HG03442 (cell line): ENCODE measurements around the gene TIPARP.
A peak's percentile ranks its signal among the peaks of the same experiment; 100 is the strongest.
"Not testable (repeated sequence)": the region's sequence is repeated elsewhere in the genome, so short reads cannot be mapped to it uniquely, and the experiment has no call there.

Experiments
- ATAC-seq: cut with Tn5 transposase; IDR thresholded peaks from one replicate; pipeline ENCODE4 v1.9.1; 2021; ENCODE audit warnings: mild to moderate bottlenecking, moderate library complexity; ENCODE audit not compliant: unreplicated experiment

TIPARP gene

DNA sequence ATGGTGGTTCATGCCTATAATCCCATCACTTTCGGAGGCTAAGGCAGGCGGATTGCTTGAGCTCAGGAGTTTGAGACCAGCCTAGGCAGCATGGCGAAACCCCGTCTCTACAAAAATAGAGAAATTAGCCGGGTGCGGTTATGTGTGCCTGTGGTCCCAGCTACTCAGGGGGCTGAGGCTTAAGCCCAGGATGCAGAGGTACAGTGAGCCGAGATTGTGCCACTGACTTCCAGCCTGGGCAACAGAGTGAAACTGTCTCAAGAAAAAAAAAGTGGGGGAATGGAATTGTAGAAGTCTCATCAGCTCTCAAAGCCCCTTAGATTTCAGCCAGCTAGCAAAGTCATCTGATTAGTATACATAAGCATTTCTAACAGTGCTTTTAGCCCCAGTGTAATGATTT, 33.2 kb downstream of the TIPARP start:
- no peak for ATAC-seq

DNA sequence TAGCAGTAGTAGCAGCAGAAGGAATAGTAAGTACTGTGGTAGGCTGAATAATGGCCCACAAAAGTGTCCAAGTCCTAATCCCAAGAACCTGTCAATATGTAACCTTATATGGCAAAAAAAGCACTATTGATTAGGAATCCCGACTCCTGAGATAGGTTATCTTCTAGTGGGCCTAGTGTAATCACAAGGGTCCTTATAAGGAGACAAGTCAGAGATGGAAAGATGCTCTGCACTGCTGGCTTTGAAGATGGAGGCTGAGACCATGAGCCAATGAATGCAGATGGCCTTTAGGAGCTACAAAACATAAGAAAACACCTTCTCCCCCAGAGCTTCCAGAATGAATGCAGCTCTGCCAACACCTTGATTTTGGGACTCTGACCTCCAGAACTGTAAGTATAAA, 36.0 kb downstream of the TIPARP start:
- no peak for ATAC-seq

DNA sequence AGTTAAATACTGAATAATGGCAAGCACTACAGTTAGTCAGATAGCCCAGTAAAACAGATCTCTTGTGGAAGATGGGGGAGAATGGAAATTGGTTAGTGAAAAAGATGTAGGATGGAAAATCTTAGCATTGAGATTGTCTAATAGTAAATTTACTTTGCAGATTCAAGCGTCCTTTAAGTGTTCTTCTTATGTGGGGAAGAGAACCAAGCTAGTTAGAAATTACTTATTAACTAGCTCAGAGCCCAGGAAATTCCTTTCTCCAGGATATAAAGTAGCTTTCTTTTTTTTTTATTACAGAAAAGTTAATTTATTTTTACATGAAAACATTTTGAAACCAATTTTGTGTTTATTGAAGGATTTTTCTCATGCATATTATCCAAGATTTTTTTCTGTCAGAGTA, 36.7 kb downstream of the TIPARP start:
- no peak for ATAC-seq

GRCh38 chr3:156711944-156712343, 37.6 kb downstream of the TIPARP start:
- ATAC-seq, result peak; percentile 93

DNA sequence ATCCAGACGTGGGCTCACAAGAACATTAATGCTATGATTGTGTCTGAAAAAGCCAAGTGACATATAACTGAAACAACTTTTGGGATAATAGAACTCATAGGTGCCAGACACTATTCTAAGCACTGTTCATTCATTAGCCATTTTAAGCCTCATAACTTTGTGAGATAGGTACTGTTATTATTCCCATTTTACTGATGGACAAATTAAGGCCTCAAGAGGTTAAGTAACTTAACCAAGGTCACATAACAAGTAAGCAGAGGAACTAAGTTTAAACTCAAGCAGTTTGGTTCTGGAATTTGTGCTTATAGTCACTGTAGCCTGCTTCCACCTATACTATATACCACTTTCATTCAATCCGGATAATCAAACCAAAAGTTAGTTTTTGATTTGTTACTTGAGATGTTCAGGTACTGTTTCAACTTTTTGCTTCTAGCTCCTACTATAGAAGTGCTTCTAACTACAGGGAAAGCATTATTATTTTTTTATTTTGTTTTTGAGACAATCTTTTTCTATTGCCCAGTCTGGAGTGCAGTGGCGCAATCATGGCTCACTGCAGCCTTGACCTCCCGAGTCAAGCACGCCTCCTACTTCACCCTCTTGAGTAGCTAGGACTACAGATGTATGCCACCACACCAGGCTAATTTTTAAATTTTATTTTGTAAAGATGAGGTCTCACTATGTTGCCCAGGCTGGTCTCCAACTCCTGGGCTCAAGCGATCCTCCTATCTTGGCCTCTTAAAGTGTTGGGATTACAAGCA, 41.9 kb downstream of the TIPARP start:
- ATAC-seq, result no peak

DNA sequence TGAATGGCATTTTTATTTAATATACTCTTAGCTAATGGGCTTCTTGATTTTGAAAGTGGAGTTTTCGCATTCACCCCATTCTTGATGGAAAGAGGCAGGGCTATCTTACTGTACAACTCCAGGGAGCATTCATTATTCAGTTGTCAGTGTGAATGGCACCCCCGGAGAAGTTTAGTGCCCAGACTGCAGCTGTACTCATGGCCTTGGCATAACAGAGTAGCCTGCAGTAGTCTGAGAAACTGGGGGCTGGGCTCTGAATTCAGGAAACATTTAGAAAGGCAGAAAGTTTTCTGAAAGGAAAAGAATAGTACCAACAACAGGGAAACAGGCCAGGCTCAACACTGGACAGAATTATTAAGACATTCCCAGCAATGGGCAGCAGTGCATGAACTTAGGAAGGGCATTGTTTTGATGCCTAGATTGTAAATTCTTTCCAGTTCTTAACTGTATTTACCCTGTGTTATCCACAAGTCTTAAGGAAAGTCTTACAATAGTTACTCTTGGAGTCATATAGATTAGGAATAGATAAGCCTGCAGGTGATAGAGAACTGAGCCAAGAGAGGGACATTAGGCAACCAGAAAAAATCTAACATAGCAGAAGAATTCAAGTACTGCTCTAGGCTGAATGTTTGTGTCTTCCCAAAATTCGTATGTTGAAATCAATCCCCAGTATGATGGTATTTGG, 44.4 kb downstream of the TIPARP start:
- no peak for ATAC-seq

DNA sequence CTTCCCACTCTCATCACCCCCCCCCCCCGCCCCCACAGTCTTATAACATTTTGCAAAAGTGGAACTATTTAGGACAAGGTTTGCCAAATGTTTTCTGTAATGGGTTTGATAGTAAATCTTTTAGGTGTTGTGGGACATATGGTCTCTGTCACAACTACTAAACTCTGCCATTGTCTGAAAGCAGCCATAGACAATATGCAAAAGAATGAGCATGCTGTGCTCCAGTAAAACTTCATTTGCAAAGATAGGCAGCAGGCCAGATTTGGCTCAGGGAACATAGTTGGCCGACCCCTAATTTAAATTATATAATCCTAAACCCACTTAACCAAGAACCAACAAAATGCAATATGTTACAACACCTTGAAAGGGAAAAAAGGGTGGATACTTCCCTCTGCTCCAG, 46.4 kb downstream of the TIPARP start:
- no peak for ATAC-seq

DNA sequence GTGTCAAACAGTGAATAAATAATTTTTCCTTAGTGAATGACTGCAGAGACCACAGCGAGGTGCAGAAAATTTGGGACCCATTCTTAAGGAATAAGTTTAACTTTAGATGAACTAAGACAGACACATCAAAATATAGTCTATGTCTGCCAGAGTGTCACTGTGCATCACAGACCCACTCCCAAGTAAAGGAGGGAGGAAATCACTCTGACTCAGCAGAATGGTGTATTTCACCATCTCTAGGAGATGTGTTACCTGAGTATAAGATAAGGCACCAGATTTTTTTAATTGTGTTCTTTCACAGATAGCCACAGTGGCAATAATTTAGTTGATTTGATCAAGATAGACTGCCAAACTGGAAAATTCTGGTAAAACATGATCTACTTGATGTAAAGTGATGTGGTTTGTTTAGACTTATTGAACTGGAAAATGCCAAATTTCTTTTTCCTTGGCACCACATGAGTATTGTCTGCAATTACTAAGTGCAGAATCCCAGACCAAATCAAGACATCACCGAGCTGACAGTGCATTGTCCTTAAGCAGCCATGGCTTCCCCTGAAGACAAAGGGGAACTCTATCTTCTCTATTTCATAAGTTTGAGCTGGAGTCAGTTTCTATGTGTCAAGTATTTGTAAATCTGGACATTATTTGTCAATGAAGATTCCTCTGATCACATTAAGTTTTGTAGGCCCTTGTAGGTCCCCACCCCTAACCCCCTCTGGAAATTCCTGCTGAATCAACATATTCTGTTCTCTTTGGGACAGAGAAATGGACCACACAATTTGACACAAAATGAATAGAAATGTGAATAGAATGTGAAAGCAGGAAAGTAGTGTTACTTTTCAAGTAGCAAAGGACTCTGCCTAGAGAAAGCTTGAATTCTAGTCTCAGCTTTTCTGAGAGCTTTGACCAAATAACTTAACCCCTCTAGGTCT, 47.6 kb downstream of the TIPARP start:
- ATAC-seq, result no peak

DNA sequence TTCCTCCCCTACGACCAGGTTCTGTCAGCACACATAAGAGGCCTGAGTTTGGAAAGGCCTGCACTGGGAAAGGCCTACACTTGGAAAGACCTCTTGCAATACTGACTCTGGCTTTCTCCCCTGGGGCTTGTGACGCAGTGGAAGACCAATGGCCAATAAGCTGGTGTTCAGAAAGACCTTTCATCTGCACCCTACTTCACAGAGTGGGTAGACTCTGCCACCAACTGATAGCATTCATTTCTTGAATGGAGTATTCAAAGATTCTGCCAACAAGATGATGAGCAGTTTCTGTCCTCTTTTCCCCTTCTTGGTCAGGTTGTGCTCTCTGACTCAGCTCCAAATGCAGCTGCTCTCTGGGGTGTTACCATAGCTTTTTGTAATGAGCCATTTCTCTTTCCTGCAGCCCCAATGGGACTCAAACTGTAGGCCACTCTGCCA, 48.8 kb downstream of the TIPARP start:
- peak; percentile 44 for ATAC-seq

DNA sequence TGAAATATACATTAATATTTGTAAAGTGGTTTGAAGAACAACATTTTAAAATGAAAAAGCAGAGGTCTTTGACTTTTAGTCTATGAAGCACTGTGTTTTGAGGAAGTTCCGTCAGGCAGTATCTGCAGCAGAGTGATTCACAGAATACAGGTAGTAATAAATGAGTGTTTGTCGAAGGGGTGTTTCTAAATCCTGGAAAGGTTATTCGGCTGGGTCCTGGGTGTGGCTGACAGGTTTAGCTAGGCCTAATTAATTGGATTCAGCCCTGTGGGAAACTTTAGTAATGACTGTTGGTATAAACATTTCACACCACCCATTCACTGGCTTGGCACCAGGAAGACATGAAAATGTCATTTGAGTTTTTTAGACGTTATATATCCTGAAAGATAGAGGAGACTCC, 51.3 kb downstream of the TIPARP start:
- no peak for ATAC-seq

DNA sequence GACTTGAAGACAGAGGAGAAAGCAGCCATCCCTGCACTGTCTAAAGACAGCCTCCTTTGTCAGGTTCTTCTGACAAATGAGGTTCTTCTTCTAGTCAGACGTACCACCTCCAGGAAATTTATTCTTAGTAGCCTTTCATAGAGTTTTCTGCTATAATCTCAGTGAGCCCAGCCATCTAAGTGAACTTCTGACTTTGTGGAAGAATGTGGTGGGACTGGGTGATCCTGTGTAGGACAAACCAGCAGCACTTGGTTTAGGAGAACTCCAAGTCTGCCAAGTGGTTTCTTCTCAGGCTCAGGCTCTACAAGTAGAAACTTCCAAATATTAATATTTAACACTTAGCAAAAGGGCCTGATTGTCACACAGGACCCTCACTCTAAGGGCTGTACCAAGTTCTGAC, 52.1 kb downstream of the TIPARP start:
- ATAC-seq, result no peak

DNA sequence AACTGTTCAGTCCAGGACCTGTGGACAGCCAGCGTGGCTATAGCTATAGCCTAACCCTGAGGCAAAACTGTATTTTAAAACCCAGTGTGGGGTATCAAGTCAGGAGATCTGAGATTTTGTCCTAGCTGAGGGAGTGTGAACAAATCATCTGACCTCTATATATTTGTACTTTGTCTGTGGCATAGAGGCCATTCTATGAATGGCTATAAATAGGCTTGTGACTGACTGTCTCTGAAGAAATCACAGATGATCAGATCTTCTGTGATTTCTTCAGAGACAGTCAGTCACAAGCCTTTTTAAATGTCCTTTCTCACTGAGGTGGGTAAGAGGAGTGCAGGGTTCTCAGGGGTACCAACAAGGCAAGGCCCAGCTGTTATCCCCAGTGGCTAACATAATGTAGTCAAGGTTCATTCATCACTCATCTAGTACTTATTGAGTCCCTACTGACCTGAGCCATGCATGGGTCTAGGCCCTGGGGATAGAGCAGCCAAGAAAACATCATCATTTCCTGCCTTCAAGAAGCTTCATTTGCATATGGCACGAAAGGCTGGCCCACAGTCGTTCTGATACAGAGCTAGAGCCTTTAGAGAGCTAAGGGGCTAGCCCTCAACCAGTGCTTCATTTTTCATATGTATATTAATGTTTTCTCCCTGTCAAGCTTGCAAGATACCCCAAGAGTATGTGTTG, 53.3 kb downstream of the TIPARP start:
- ATAC-seq, result peak; percentile 88

- no peak for ATAC-seq
Measured at GRCh38 chr3:156728267-156728985, 54.0 kb downstream of the TIPARP start.

DNA sequence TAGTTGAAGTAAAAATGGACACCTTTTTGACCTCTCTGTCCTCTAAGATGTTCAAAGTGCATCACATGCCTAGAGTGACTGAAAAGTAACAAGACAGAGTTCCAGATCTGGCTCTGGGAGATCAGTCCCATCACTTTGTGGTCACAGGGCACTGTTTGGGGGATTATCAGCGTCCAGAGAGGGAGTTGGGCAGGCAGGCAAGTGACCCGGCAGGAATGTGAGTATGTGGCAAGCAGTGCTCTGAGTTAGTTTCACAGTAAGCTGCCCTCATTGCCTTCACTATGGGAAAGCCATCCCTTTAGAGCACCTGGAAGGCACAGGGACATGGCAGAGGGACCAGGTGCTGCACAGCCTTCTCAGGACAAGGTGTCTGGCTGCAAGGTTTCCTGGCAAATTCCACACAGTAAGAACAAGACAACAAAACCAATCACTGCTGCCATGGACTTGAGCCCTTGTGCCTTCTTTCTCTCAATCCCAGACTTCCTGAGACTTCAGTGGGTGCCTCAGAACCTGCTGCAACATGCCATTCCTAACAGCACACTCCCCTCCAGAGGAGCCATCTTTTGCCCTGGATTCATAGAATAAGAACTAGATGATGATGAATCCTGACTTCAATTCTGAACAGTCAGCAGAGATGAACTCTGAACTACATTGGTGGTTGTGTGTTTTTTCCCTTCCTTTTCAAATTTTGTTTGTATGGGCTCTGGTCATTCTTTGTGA, 55.2 kb downstream of the TIPARP start:
- no peak for ATAC-seq

GRCh38 chr3:156731813-156732212, 57.4 kb downstream of the TIPARP start:
- no peak for ATAC-seq

DNA sequence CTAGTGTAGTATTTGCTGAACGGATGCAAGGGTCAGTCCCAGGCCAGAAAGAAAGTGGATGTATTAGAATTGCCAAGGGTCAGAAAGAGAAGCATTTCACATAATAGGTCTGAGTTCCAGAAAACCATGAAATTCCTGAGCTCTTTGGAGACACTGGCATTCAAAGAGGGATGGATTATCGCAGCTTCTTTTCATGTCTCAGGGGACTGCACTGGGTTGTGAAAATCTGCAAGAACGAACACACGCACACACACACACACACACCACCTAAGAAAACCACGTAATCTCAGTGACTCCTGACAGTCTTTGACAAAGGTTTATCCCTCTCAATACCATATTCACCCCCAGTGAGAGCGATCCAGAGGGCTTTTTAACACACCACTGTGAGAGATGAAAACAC, 57.9 kb downstream of the TIPARP start:
- ATAC-seq, result no peak

DNA sequence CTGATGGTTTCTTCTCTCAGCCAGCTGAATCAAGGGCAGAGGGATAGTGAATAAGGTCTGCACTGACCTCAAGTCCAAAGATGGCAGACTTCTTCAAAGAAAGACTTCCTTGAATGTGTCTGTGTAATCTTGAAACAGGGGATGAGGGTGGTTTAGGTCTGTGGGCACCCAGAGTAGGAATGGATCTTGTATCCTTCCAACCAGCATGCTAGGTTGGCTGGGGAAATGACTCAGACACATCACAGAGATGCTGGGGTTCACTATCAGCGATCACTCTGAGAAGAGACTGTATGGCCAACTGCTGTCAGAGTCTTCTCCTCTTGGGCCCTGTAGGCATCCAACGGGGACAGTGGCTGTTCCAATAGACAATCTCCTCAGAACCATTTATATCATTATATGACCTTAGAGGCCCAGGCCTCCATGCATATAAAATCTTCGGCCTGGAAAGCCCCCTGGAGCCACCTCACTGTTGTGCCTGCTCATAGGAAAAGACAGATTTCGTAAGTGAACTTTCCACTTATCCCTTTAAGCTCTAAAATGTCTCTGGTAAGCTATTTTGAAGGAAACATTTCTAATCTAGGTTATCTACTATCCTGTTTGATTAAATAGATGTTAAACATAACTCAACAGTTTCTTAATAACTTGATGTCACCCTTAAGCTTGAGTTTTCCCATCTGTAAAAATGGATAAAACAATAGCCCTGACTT, 58.5 kb downstream of the TIPARP start:
- ATAC-seq, result no peak

DNA sequence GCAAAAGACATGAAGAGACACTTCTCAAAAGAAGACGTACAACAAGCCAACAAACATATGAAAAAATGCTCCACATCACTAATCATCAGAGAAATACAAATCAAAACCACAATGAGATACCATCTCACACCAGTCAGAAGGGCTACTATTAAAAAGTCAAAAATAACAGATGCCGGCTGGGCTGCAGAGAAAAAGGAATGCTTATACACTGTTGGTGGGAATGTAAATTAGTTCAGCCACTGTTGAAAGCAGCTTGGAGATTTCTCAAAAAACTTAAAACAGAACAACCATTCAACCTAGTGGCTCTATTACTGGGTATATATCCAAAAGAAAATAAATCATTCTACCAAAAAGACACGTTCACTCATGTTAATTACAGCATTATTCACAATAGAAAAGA, 60.3 kb downstream of the TIPARP start:
- not testable (repeated sequence) for ATAC-seq

DNA sequence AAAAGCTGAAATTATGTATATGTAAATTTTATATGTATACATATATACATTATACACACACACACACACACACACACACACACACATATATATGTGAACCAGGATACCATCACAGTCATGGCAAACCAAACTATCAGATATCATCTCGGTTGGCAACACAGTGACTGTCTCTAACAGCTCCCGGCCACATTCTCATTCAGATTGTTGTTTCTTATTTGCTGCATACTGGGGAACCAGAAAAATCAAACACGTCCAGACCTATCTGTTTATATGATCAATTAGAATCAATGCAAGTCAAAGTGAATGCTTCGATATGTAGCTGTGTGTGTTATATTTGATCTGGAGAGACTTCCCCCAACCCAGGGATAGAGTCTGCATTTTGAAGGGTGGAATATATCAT, 61.1 kb downstream of the TIPARP start:
- no peak for ATAC-seq
